ENCODE results near the gene KANSL1.

Gene KANSL1

GRCh38 chr17:46080118-46081017, 112.9 kb downstream of the KANSL1 start:
- DNase-seq, result no peak

DNA sequence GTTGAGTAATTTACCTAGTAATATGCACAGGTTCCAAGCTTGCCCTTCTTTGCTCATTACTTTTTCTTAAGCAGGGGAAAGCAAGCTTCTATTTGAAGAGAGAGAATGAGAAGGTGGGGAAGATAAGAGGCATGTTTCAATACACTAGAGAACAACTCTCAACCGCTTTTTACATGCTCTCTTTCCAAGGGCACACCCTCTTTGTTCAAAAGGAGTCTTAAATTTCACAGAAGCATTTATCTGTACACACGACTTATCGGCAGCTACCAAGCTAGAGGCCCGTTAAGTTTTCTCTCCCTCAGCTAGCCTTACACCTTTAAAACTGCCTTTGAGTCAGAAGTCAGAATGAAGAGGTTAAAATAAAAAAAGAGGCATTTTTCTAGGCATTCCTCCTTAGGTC, 114.6 kb downstream of the KANSL1 start:
- DNase-seq, result no peak

DNA sequence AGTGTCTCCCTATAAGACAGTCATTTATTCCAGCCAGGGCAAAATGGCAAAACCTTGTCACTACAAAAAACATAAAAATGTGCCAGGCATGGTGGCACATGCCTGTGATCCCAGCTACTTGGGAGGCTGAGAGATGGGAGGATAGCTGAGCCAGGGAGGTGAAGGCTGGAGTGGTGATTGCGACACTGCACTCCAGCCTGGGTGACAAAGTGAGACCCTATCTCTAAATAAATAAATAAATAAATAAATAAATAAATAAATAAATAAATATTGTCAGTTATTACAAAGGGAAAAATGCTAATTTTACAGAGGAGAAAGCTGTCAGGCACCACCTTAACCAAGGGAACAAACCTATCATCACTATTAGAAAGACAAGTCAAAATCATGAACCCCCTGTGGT, 118.7 kb downstream of the KANSL1 start:
- DNase-seq, result no peak

DNA sequence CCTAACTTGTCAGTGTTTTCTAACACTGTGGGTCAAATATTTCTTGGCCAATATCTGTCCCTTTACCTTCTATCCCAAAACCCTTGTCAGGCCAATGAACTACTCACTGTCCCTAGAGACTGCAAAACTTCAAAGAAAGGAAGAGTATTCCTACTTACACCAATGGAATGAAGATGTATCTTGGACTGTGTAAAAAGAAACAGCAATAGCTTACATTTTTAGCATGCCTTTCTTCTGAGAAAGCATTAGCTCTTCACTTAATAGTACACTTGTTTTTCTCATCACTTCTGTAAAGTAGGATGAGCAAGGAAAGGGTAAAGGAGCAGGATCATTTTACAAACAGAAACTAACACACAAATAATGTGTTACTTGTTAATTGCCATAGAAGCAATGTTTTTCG, 120.2 kb downstream of the KANSL1 start:
- no peak for DNase-seq

DNA sequence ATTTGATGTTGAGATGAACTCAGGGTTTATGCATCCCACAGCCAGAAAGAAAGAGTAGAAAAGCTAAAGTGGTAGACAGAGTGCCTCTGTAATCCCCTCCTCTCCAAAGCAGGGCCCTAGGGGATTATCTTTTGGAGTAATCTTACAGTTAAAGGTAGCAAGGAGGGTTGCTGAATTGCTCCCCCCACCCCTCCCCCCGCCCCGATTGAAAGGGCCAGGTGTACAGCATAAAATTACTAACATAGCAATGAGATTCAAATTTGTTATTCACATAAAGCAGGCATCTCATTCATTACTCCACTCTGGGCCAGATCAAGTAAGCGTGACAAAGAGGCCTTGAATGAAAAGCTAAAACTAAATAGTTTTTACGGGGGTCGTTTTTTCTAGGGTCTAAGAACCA, 121.4 kb downstream of the KANSL1 start:
- no peak for DNase-seq

DNA sequence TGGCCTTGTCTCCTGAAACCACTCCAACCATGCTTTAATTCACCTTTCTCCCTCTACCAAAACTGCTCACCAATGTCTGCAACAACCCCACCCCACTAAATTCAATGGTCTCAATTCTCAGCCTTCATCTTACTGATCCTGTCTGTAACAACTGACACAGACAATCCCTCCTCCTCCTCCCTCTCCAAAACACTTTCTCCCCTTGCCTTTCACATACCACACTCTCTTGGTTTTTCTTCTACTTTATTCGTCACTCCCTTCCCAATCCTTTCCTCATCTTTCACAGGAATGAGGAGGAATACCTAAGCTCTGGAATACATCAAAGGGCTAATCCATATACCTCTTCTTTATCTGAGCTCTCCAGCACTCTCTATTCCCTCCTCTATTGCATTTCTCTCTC, 128.8 kb downstream of the KANSL1 start:
- no peak for DNase-seq

GRCh38 chr17:46063241-46063640, 130.0 kb downstream of the KANSL1 start:
- no peak for DNase-seq

DNA sequence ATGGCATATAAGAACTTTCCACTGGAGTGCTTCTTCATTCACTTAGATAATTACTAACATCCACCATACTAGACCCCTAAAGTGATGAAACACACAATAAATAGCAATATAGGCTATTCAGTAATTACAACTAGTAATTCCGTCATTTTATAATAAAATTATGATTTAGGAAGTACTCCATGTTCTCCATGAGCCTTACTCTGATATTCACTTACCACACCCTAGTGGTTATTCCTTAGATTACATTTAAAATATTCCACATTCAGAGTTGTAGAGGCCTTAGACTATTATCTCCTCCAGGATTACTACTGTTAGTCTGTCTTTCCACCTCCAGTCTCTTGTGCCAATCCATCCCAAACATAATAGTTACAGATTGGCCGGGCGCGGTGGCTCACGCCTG, 131.8 kb downstream of the KANSL1 start:
- no peak for DNase-seq

DNA sequence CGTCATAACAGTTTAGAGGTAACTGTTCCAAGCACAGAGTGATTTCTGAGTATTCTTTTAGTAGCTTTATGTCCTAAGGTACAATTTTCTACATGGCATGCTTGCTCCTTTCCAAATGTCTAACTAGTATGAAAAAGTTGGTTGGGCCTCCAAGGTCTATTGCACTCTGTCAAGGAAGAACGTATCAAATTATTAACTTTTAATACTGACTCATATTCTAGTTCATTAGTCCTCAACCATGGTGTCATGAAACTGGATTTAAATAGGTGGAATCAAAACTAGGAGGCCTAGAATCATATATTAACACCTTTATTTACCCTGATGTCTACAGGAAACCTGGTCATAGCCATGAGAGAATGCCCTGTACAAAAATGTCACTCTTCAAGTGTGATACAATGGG, 132.8 kb downstream of the KANSL1 start:
- no peak for DNase-seq

GRCh38 chr17:46059486-46059885, 133.7 kb downstream of the KANSL1 start:
- DNase-seq, result no peak

GRCh38 chr17:46057366-46057765, 135.9 kb downstream of the KANSL1 start:
- DNase-seq, result no peak

- DNase-seq, result no peak
These were observed 136.4 kb downstream of the KANSL1 start for GRCh38 chr17:46056800-46057304.

DNA sequence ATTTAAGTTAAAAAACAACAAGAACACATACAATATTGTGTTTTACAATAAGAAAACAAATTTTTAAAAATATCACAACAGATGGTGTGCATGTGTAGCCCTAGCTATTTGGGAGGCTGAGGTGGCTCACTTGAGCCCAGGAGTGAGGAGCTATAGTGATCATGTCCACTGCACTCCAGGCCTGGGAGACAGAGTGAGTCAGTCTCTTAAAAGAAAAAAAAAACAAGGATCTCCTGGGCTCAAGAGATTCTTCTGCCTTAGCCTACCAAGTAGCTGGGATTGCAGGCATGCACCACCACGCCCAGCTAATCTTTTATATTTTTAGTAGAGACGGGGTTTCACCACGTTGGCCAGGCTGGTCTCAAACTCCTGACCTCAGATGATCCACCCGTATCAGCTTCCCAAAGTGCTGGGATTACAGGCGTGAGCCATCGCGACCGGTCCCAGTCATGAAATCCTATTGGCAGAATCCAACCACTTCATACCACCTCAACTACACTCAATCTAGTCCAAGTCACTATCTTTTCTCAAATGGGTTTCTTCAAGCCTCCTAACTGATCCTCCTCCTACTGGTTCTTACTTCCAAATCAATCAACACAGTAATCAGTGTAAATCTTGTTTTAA, 139.2 kb downstream of the KANSL1 start:
- DNase-seq, result no peak

DNA sequence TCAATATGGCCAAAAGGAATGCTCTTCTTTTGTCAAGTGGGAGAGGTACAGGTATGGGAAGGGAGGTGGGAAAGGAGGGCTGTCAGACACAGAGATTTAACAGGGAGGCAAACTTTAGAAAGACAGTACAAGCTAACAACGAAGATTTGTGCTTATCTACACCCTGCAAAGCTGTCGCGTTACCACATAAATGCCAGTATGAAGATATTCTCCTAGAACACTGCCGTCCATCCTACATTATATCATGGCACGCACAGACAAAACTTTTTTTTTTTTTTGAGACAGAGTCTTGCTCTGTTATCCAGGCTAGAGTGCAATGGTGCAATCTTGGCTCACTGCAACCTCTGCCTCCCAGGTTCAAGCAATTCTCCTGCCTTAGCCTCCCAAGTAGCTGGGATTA, 143.6 kb downstream of the KANSL1 start:
- no peak for DNase-seq

DNA sequence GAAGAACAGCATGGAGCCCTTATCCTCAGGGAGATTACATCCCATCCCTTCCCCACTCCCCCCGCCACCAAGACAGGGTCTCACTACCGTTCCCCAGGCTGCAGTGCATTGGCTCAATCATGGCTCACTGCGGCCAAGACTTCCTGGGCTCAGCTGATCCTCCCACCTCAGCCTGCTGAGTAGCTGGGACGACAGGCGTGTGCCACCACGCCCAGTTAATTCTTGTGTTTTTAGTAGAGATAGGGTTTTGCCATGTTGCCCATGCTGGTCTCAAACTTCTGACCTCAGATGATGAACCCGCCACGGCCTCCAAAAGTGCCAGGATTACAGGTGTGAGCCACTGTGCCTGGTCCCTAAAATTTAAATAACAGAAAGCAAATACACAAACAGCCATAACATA, 145.4 kb downstream of the KANSL1 start:
- no peak for DNase-seq

DNA sequence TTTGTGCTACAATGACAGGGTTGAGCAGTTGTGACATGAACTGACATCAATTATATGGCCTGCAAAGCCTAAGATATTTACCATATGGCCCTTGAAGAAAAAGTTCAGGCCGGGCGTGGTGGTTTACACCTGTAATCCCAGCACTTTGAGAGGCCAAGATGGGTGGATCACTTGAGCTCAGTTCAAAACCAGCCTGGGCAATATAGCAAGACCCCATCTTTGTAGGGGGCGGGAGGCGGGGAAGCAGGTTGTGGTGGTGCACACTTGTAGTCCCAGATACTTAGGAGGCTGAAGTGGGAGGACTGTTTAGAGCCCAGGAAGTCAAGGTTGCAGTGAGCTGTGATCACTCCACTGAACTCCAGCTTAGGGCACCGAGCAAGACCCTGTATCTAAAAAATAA, 145.8 kb downstream of the KANSL1 start:
- no peak for DNase-seq

DNA sequence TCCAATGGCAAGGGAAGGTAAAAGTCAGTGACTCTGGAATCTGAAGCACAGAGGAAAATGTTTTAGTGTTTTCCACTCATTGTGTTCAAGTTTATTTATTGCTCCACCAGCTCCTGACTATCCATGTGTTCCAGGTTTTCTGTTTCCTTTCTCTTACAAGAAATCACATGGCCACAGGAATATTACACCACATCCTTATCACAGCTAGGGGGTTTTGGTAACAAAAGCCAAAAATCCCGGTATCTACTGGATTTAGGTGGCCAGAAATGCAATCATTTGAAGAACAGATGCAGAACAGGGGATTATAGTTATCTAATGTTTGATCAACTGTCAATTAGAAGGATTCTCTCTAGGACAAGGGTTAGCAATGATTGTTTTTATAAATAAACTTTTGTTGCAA, 146.3 kb downstream of the KANSL1 start:
- no peak for DNase-seq

DNA sequence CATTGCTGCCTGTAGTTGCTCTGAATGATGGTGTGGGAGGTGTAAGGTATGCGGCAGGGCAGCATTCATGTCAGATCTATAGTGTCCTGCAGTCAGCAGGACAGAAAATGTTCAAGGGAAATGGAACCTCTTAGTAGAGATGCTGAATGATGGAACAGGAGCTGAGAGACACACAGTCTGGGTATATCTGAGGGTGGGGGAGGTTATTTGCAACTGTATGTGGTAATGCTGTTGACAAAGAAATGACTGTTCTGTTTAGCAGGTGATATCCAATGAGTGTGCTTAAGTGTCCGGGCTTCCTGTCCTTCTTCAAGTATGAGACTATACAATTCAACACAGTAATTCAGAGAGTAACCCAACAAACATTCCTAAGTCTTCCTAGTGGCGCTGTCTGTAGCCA, 147.6 kb downstream of the KANSL1 start:
- DNase-seq, result no peak

DNA sequence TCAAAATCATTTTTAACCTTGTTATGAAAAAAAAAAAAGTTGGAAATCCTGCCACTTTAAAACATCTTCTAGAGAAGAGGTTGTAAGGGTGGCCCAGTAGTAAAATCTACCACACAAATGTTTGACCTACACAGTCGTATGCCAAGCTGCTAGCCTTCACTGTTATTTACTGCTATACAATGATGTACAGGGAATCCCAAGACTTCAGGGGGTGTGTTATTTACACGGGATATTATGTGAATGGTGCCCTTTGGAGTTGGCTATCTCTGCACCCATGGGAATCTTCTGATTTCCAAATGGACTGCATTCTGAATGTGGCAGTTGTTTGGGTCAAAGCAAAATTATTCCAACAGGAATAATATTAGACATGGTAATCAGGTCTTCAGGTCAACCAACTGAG, 148.2 kb downstream of the KANSL1 start:
- no peak for DNase-seq

- DNase-seq, result peak in 34 of 51 donors; percentile 15 to 86 (median 46)
These were observed 148.8 kb downstream of the KANSL1 start for GRCh38 chr17:46044286-46044928.

GRCh38 chr17:46043606-46044005, 149.6 kb downstream of the KANSL1 start:
- no peak for DNase-seq

DNA sequence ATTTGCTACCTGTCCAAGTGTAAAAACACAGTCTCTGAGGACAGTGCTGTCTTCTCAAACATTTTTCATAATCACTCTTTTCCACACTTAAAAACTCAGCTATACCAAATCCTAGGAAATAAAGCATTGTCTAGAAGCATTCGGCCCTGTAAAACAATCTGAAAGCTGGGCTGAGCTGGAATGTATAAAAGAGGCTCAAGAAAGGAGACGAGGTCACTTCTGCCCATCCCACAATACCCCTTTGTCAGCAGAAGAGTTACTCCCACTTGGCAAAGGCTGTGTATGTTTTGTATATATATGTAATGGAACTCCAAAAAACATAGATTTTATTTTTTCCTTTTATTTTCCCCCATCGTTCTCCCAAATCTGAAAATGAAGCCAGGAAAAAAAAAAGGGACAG, 150.3 kb downstream of the KANSL1 start:
- no peak for DNase-seq

- no peak for DNase-seq
These were observed 151.0 kb downstream of the KANSL1 start for GRCh38 chr17:46042246-46042645.
